A673 (cell line): ENCODE data around the gene CMIP. TPM values are rescaled to one million over a fixed set of nuclear protein-coding genes. Genes with fewer than 3 reads are reported as not detected.

Source experiments
- Bru-seq: library from RNA; stranded (reverse); fragments of 400-500 nt; gene quantifications from one replicate; lab custom pipeline; 2021; lab: Mats Ljungman, UMichigan
- BruChase-seq, 2 experiments: library from RNA; stranded (reverse); fragments of 400-500 nt; gene quantifications; one replicate each; lab custom pipeline; 2021; lab: Mats Ljungman, UMichigan
- BruUV-seq: library from RNA; stranded (reverse); fragments of 400-500 nt; replicated peaks from 2 replicates; lab custom pipeline; 2021; lab: Mats Ljungman, UMichigan
- CTCF ChIA-PET: fragments of 300-600 bp; sonication (Branson Sonifier 250); formaldehyde crosslinking; loops from one replicate; lab custom pipeline; 2022; ENCODE audit warnings: antibody characterized with exemption; lab: Charles Lee
- POLR2A ChIA-PET: fragments of 300-600 bp; sonication (Branson Sonifier 250); formaldehyde crosslinking; loops from one replicate; lab custom pipeline; 2022; ENCODE audit warnings: antibody characterized with exemption; ENCODE audit not compliant: low non-redundant PET; lab: Charles Lee
- DNase-seq: peaks from one replicate; pipeline ENCODE4 v3.0.0-alpha.2; 2015; ENCODE audit warnings: low spot score
- H3K27ac ChIP-seq: fragments of 200-600 bp; sonication (generic); 2 replicates; pipeline ENCODE4 v1.5.1; 2016; ENCODE audit warnings: mixed run types, low read depth, mild to moderate bottlenecking, mixed read lengths, antibody characterized with exemption, low read length; ENCODE audit not compliant: poor library complexity, severe bottlenecking
- H3K27me3 ChIP-seq: fragments of 200-600 bp; sonication (generic); replicated peaks from 2 replicates; pipeline ENCODE4 v1.6.1; 2017; ENCODE audit warnings: mixed run types, low read depth, mild to moderate bottlenecking, mixed read lengths, antibody characterized with exemption, low read length; ENCODE audit not compliant: insufficient read depth, poor library complexity
- H3K36me3 ChIP-seq: fragments of 200-600 bp; sonication (generic); 2 replicates; pipeline ENCODE4 v1.6.1; 2016; ENCODE audit warnings: mixed run types, mild to moderate bottlenecking, mixed read lengths, antibody characterized with exemption, low read length; ENCODE audit not compliant: insufficient read depth, poor library complexity, severe bottlenecking
- H3K4me1 ChIP-seq: fragments of 200-600 bp; sonication (generic); 2 replicates; pipeline ENCODE4 v1.6.1; 2017; ENCODE audit warnings: mixed run types, mild to moderate bottlenecking, mixed read lengths, antibody characterized with exemption, low read length; ENCODE audit not compliant: insufficient read depth, poor library complexity, severe bottlenecking
- H3K4me3 ChIP-seq: fragments of 200-600 bp; sonication (generic); 2 replicates; pipeline ENCODE4 v1.5.1; 2016; ENCODE audit warnings: low read depth, mixed run types, mild to moderate bottlenecking, mixed read lengths, low read length; ENCODE audit not compliant: poor library complexity, severe bottlenecking
- H3K9me3 ChIP-seq: fragments of 200-600 bp; sonication (generic); 2 replicates; pipeline ENCODE4 v1.6.1; 2016; ENCODE audit warnings: mixed run types, low read depth, mild to moderate bottlenecking, mixed read lengths, antibody characterized with exemption, low read length; ENCODE audit not compliant: poor library complexity, severe bottlenecking
- EZH2 ChIP-seq: fragments of 200-600 bp; sonication (generic); IDR thresholded peaks from 2 replicates; pipeline ENCODE4 v1.6.1; 2017; ENCODE audit warnings: borderline replicate concordance, low read depth, mild to moderate bottlenecking, mixed read lengths, antibody characterized with exemption, low read length; ENCODE audit not compliant: poor library complexity, severe bottlenecking
- intact Hi-C: fragments of 100-400 bp; cut with micrococcal nuclease; formaldehyde crosslinking; loops from one replicate; pipeline ENCODE4 v1.10.0; 2022; ENCODE audit not compliant: unreplicated experiment
- long read RNA-seq: library from polyadenylated mRNA; stranded (forward); transcript quantifications from one replicate; pipeline ENCODE4 v2.0.0, GENCODE V29; 2022
- total RNA-seq: library from RNA; stranded (reverse); gene quantifications from 2 replicates; pipeline ENCODE4 v1.2.3, GENCODE V29; 2021
- TF ChIP-seq, protein P1 (sequence below): fragments of 300-800, 200-600 bp; sonication (generic); conservative IDR thresholded peaks from 2 replicates; pipeline ENCODE4 v1.5.1; 2017; ENCODE audit warnings: low read depth, mild to moderate bottlenecking, antibody characterized with exemption, low read length, moderate library complexity, mixed read lengths

CMIP gene
- total RNA-seq (24.7 and 25.5 TPM in 2 replicates), Bru-seq, nascent RNA (percentile 64 among the genes with signal in this experiment), BruChase-seq, experiment 1, labeled RNA remaining after a 2-hour chase (percentile 65 among the genes with signal in this experiment), BruChase-seq, experiment 2, labeled RNA remaining after a 6-hour chase (percentile 67 among the genes with signal in this experiment)
- long read RNA-seq, partial matches to known transcripts: 0 of 1 reads
- long read RNA-seq, other reads (novel, unspliced or antisense): 1 of 1 reads

- DNase-seq: peak; percentile 83
- TF ChIP-seq, protein P1, sequence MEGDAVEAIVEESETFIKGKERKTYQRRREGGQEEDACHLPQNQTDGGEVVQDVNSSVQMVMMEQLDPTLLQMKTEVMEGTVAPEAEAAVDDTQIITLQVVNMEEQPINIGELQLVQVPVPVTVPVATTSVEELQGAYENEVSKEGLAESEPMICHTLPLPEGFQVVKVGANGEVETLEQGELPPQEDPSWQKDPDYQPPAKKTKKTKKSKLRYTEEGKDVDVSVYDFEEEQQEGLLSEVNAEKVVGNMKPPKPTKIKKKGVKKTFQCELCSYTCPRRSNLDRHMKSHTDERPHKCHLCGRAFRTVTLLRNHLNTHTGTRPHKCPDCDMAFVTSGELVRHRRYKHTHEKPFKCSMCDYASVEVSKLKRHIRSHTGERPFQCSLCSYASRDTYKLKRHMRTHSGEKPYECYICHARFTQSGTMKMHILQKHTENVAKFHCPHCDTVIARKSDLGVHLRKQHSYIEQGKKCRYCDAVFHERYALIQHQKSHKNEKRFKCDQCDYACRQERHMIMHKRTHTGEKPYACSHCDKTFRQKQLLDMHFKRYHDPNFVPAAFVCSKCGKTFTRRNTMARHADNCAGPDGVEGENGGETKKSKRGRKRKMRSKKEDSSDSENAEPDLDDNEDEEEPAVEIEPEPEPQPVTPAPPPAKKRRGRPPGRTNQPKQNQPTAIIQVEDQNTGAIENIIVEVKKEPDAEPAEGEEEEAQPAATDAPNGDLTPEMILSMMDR: no peak
- TF ChIP-seq EZH2: no peak
- peaks cover 25% of the 10 kb centered on the region for H3K27me3 ChIP-seq
- peaks cover 6% of the 10 kb centered on the region for H3K4me1 ChIP-seq
- no TSS peak for BruUV-seq
- intact Hi-C loops: no loop called here
- H3K36me3 ChIP-seq: no peaks in the 10 kb centered on the region
- H3K4me3 ChIP-seq: peak within 1 kb of the TSS; percentile 71
- peak within 1 kb of the TSS; percentile 68 for H3K27ac ChIP-seq
- POLR2A ChIA-PET: no interaction called here
- CTCF ChIA-PET: no interaction called here
- no peaks in the 10 kb centered on the region for H3K9me3 ChIP-seq
These were observed at the start of gene CMIP for GRCh38 chr16:81444448-81445121. Gene CMIP, plus strand, starts transcription at chr16:81444808.

- Histone ChIP-seq H3K4me3 (no peak overlapping the region), H3K27ac (no peak overlapping the region), H3K4me1 (no peaks in the 10 kb centered on the region), H3K27me3 (no peaks in the 10 kb centered on the region), H3K9me3 (no peaks in the 10 kb centered on the region), H3K36me3 (peaks cover 4% of the 10 kb centered on the region)
- no TSS peak for BruUV-seq
- ChIA-PET POLR2A (no interaction called here), CTCF (no interaction called here)
- TF ChIP-seq, protein P1: no peak
- no peak for TF ChIP-seq EZH2
- no peak for DNase-seq
- intact Hi-C loops: no loop called here
These were observed 49.5 kb upstream of the CMIP start for GRCh38 chr16:81394966-81395655.

GRCh38 chr16:81397058-81397878 is 47.3 kb upstream of the CMIP start:
- TF ChIP-seq EZH2: no peak
- TF ChIP-seq, protein P1: no peak
- Histone ChIP-seq H3K27me3 (no peaks in the 10 kb centered on the region), H3K9me3 (no peaks in the 10 kb centered on the region), H3K36me3 (no peaks in the 10 kb centered on the region), H3K4me3 (no peak overlapping the region), H3K27ac (no peak overlapping the region), H3K4me1 (no peaks in the 10 kb centered on the region)
- intact Hi-C loops: loop anchor here (2.0 kb wide), 1 partner anchor 216 kb away; no protein-coding TSS in a partner anchor
- BruUV-seq: no TSS peak
- POLR2A ChIA-PET: no interaction called here
- DNase-seq: no peak
- CTCF ChIA-PET: no interaction called here
